ENCODE data around the gene TLL2. TPM values are rescaled to one million over a fixed set of nuclear protein-coding genes. Genes with fewer than 3 reads are reported as not detected.

TLL2 gene
- total and polyA plus RNA-seq, 2 donors, result 0.22 to 0.90 TPM

DNA sequence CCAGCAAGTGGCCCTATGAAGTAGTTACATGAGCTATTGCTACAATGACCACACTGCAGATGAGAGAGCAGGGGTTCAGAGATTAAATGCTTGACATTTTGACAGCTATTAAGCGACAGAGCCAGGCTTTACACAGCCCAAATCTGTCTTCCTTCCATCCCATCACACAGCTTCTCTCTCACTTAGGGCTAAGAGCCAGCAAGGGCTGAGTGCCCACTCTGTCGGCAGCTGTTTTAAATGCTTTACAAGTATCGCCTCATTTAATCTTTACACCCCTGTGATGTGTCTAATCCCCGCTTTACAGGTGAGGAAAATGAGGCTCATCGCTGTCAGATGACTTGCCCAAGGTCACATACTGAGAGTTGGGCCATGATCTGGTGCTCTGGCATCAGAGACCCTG is 139.7 kb downstream of the TLL2 start:
- Histone ChIP-seq H3K27ac (ENCODE audit: low read depth) (no peak overlapping the region), H3K36me3 (ENCODE audit: insufficient read depth) (no peaks in the 10 kb centered on the region), H3K4me3 (ENCODE audit: low read depth, low read length) (no peak overlapping the region), H3K4me1 (ENCODE audit: insufficient read depth) (no peaks in the 10 kb centered on the region)
- WGBS, result 75% methylated on average over 5 of the region's 5 CpGs
- no peak for DNase-seq (ENCODE audit: extremely low spot score)

DNA sequence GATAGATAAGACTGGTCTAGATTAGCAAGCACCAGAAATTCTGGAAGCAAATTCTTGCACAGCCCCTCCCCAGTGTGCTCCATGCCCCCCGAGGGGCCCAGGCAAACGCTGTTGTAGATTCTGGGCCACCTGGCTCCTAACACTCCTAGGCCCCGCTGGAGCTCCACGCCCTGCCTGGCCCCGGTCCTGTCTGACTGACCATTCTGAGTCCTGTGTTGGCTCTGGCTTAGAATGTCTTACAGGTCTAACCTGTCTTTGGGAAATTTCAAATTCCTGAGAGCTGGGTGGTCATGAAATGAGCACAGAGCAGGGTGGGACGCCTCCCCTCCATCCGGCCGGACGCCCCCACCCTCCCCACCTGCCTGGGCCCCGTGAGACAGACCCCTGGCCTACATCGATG is 142.4 kb downstream of the TLL2 start:
- H3K4me3 ChIP-seq (ENCODE audit: low read depth, low read length), result no peak overlapping the region
- no peaks in the 10 kb centered on the region for H3K4me1 ChIP-seq (ENCODE audit: insufficient read depth)
- 84% methylated on average over 11 of the region's 11 CpGs for WGBS
- no peak for DNase-seq (ENCODE audit: extremely low spot score)
- no peak overlapping the region for H3K27ac ChIP-seq (ENCODE audit: low read depth)
- no peaks in the 10 kb centered on the region for H3K36me3 ChIP-seq (ENCODE audit: insufficient read depth)

DNA sequence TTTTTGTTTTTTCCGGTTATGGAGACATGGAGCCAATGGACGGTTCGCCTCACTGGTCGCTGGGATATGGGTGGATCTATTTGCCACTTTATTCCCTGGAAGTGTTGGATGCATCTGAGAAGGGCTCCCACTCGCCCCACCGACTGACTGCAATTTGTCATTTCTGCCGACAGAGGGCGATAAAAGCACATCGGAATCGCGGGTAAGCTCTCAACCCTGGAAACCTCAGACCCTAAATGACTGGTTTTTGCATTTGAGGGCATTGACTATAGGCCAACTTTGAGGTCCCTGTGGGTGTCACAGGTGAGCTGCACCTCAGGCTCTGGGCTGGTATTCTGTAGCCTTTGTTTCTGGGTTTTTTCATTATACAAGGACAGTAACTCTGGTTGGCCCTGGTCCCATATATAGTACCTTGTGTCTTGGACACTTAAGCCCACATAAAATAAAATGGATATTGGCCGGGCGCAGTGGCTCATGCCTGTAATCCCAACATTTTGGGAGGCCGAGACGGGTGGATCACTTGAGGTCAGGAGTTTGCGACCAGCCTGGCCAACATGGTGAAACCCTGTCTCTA is 143.1 kb downstream of the TLL2 start:
- 36% methylated on average over 16 of the region's 16 CpGs for WGBS
- no peaks in the 10 kb centered on the region for H3K4me1 ChIP-seq (ENCODE audit: insufficient read depth)
- no peak overlapping the region for H3K27ac ChIP-seq (ENCODE audit: low read depth)
- no peaks in the 10 kb centered on the region for H3K36me3 ChIP-seq (ENCODE audit: insufficient read depth)
- no peak for DNase-seq (ENCODE audit: extremely low spot score)
- no peak overlapping the region for H3K4me3 ChIP-seq (ENCODE audit: low read depth, low read length)

DNA sequence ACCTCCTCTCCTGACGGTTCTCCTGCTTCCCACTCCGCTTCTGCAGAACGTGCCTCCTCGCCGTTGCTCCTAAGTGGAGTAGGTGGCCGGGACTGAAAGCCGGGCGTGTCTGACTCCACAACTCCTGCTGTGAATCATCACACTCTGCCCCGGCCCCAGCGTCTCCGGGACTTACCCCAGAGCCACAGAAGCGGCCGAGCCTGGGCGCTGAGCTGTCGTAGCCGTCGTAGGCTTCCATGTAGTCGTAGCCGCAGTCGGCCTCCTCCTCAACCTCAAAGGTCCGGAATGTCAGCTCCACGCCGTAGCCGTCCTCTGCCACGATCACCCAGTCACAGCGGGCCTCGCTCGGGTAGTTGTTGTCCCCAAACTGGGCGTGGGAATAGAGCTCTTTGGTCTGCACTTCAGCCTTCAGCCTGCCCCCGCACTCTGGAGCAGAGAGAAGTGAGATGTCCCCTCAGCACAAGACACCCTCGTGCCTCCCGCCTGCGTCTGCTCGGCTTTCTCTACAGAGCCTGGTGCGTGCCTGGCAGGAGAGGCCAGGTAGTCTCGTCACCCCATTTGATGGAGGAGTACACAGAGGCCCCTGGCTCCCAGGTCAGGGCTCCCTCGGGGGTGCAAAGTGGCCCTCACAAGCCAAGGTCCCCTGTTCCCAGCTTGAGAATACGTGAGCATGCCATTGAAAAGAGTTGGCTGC is 143.7 kb downstream of the TLL2 start:
- 89% methylated on average over 38 of the region's 38 CpGs for WGBS
- DNase-seq (ENCODE audit: extremely low spot score), result no peak
- Histone ChIP-seq H3K27ac (ENCODE audit: low read depth) (no peak overlapping the region), H3K4me3 (ENCODE audit: low read depth, low read length) (no peak overlapping the region), H3K36me3 (ENCODE audit: insufficient read depth) (no peaks in the 10 kb centered on the region), H3K4me1 (ENCODE audit: insufficient read depth) (no peaks in the 10 kb centered on the region)

DNA sequence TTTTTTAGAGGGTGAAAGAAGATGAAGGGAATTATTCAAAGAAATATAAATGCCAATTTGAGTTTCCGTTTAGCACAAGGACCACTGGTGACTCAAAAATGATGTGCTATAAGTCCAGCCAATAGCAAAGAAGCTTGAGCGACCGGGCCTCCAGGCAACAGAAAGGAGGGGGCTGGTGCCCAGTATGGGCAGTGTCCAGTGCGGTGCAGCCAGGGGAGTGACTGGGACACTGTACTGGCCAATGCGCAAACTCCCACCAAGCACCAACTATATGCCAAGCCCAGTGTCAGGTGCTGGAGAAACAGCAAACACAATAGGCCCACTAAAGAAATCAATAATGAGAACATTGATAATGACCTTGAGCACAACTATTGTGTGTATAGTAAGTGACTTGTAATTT is 144.8 kb downstream of the TLL2 start:
- H3K27ac ChIP-seq (ENCODE audit: low read depth), result no peak overlapping the region
- whole genome bisulfite sequencing, result 85% methylated on average over 5 of the region's 5 CpGs
- DNase-seq (ENCODE audit: extremely low spot score), result no peak
- H3K4me3 ChIP-seq (ENCODE audit: low read depth, low read length), result no peak overlapping the region
- H3K36me3 ChIP-seq (ENCODE audit: insufficient read depth), result no peaks in the 10 kb centered on the region
- no peaks in the 10 kb centered on the region for H3K4me1 ChIP-seq (ENCODE audit: insufficient read depth)

DNA sequence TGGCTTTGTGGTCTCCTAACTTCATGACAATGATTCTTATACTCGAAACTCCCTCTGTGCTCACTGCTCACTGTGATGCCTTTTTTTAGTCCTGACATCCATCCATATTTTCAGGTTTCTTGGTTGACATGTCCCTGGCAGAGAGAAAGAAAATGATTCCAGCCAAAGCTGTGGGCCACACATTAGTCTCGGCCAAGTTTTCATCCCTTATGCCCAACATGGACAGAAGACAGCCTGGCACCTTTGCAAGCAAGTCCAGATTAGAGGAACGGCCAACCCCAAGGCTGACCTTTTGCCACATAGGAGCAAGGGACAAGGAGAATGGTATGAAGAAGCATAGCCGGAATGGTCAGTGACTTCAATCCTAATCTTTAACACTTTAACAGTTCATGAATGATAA is 146.3 kb downstream of the TLL2 start:
- H3K4me1 ChIP-seq (ENCODE audit: insufficient read depth), result no peaks in the 10 kb centered on the region
- DNase-seq (ENCODE audit: extremely low spot score), result no peak
- WGBS, result 78% methylated on average over 4 of the region's 4 CpGs
- H3K27ac ChIP-seq (ENCODE audit: low read depth), result no peak overlapping the region
- no peaks in the 10 kb centered on the region for H3K36me3 ChIP-seq (ENCODE audit: insufficient read depth)
- H3K4me3 ChIP-seq (ENCODE audit: low read depth, low read length), result no peak overlapping the region

DNA sequence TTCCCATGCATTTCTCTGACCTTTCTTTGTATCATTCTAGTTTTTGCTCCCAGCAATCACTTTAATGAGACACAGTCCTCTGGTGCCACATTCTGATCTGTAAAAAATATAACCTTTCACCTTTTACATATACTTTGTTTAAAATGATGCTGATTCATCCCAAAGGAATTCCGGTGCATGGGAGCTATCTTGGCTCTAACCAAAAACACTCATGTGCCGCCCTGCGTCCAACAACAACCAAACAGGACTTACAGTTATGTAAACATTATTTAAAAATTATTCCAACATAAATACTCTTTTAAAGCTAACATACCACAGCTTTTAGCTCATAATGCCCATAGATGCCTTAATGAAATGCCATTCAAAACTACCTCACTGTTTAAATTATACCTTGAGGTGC is 147.2 kb downstream of the TLL2 start:
- H3K36me3 ChIP-seq (ENCODE audit: insufficient read depth), result no peaks in the 10 kb centered on the region
- DNase-seq (ENCODE audit: extremely low spot score), result no peak
- no peak overlapping the region for H3K27ac ChIP-seq (ENCODE audit: low read depth)
- H3K4me1 ChIP-seq (ENCODE audit: insufficient read depth), result no peaks in the 10 kb centered on the region
- no peak overlapping the region for H3K4me3 ChIP-seq (ENCODE audit: low read depth, low read length)
- WGBS, result 58% methylated on average over 3 of the region's 3 CpGs

DNA sequence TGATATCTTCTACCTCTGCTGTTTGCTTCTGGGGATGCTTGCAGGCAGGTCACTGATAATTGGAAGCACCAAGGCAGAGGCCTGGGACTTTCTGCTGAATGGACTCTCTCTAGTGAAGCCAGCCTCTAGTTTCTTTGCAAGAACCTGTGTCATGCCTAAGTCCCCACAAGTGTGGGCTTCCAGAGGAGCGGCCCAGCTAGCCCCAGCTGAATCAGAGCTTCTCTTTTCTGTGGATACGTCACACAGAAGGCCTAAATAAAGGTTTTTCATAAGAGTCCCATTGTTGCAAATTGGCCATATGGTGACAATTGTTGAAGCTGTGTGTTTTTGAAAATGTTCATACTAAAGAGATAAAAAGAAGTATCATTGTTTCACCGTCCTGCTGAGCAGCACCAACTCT is 148.2 kb downstream of the TLL2 start:
- no peak for DNase-seq (ENCODE audit: extremely low spot score)
- Histone ChIP-seq H3K36me3 (ENCODE audit: insufficient read depth) (no peaks in the 10 kb centered on the region), H3K4me1 (ENCODE audit: insufficient read depth) (no peaks in the 10 kb centered on the region), H3K27ac (ENCODE audit: low read depth) (no peak overlapping the region), H3K4me3 (ENCODE audit: low read depth, low read length) (no peak overlapping the region)
- 92% methylated on average over 3 of the region's 3 CpGs for WGBS

DNA sequence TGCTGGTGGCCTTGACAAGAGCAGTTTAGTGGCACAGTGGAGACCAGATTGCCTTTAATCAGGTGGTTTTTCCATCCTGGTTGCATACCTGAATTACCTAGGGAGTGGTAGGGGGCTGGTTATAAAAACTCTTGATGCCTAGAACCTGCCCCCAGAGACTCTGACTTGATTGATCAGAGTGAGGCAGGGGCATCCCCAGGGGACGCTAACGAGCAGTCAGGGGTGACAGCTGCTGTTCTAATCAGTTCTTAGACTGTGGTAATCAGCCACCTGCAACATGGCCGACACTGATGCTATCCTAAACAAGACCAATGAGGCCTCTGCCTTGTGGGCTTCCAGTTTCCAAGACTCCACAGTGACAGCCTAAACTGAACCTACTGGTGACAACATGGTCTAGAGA is 153.0 kb downstream of the TLL2 start:
- DNase-seq (ENCODE audit: extremely low spot score), result no peak
- Histone ChIP-seq H3K27ac (ENCODE audit: low read depth) (no peak overlapping the region), H3K36me3 (ENCODE audit: insufficient read depth) (no peaks in the 10 kb centered on the region), H3K4me3 (ENCODE audit: low read depth, low read length) (no peak overlapping the region), H3K4me1 (ENCODE audit: insufficient read depth) (no peaks in the 10 kb centered on the region)
- 74% methylated on average over 3 of the region's 3 CpGs for WGBS

DNA sequence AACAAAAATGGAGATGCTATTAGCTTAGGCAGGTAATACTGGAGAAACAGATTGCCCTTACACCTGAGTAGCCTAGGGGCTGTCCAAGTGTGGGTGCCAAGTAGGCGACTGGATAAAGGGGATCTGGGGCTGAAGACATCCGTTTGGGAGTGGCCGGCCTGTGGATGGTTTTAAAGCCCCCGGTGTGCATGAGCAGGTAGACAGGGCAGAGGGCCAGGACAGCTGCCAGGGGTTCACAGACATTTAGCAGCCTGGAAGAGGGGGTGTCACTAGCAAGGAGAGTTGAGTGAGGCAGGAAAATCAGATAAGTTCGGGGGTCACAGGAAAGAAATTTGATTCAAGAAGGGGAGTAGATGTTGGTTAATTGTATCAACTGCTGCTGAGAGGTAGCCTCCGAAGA is 153.4 kb downstream of the TLL2 start:
- Histone ChIP-seq H3K4me1 (ENCODE audit: insufficient read depth) (no peaks in the 10 kb centered on the region), H3K27ac (ENCODE audit: low read depth) (no peak overlapping the region), H3K4me3 (ENCODE audit: low read depth, low read length) (no peak overlapping the region), H3K36me3 (ENCODE audit: insufficient read depth) (no peaks in the 10 kb centered on the region)
- 92% methylated on average over 6 of the region's 6 CpGs for WGBS
- no peak for DNase-seq (ENCODE audit: extremely low spot score)

DNA sequence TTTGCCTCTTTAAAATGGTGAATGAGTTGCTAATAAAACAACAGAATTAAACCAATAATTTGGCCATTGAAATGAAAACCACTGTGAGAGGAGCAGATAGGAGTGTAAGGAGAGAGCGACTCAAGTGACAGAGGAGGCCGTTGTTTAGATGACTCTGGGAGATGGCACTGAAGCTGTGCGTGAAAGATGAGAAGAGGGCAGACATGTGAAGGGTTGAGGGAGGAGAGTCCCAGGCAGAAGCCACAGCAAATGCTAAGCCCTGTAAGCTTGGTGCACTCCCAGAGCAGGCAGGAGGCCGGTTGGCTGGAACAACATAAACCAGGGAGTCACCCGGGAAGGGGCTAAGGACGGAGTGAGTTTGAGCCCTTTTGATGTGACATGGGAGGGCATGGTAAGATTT is 154.1 kb downstream of the TLL2 start:
- Histone ChIP-seq H3K4me1 (ENCODE audit: insufficient read depth) (no peaks in the 10 kb centered on the region), H3K36me3 (ENCODE audit: insufficient read depth) (no peaks in the 10 kb centered on the region), H3K4me3 (ENCODE audit: low read depth, low read length) (no peak overlapping the region), H3K27ac (ENCODE audit: low read depth) (no peak overlapping the region)
- WGBS, result 66% methylated on average over 6 of the region's 6 CpGs
- DNase-seq (ENCODE audit: extremely low spot score), result no peak

DNA sequence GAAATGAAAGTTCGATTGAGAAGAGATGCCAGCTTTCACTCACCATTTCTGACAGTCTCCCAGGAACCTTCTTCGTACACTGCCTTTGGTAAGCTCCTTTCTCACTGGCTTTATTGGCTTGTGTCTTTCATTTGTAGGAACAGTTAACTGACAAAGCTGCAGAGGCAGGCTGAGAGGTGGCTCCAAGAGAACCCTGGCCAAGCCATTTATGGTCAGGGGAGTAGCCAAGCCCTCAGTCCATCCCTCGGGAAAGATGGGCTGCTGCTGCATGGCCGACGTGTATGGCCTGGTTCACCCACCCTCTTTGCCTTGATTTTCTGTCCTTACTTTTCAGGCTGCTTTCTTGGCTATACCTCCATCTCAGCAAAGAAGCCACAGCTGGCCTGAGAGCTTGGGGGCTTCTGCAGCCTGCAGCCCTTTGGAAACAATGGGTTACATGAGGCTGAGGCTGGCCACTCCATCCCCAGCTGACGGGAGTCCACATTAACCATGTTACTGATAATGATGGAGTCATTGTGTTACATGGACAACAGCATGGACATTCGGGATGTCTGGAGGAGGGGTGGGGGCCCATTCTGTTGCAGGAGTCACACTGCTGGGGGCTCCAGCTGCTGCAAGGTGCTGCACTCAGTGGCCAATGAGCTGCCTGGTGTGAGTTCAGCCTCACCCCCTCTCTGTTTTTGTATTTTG is 154.7 kb downstream of the TLL2 start, which contains the start of gene OPALIN:
OPALIN (minus strand) TSS at position 152 of the 690 bp plus-strand sequence; CDS start at position 46, 106 bp downstream.
- 69% methylated on average over 7 of the region's 7 CpGs for WGBS
- no peak within 1 kb of the TSS for H3K4me3 ChIP-seq (ENCODE audit: low read depth, low read length)
- no peak for DNase-seq (ENCODE audit: extremely low spot score)
- H3K4me1 ChIP-seq (ENCODE audit: insufficient read depth), result no peaks in the 10 kb centered on the region
- no peaks in the 10 kb centered on the region for H3K36me3 ChIP-seq (ENCODE audit: insufficient read depth)
- H3K27ac ChIP-seq (ENCODE audit: low read depth), result no peak within 1 kb of the TSS

DNA sequence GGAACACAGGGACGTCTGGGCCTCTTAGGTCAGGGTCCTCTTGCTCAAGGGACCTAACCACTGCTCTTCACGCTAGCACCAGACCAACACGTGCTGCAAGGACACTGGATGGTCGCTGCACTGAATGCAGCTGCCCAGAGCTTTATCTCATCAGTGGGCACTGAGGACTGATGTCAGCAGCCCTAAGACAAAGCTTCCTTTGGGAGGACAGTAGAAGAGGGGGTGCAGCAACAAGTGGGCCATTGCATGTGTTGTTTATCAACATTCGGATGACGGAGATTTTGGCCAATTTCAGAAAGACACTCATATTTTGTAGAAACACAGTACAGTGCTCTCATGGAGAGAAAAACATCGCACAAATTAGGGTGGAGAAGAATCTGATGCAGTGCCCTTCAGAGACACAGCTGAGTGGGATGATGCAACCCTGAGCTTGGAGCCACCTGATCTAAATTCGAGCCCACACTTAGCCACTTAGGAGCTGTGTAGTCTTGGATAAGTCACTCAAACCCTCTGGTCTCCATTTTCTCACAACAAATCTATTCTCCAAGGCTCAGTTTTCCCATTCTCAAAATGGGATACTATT is 156.6 kb downstream of the TLL2 start:
- Histone ChIP-seq H3K36me3 (ENCODE audit: insufficient read depth) (no peaks in the 10 kb centered on the region), H3K4me1 (ENCODE audit: insufficient read depth) (no peaks in the 10 kb centered on the region), H3K4me3 (ENCODE audit: low read depth, low read length) (no peak overlapping the region), H3K27ac (ENCODE audit: low read depth) (no peak overlapping the region)
- WGBS, result 81% methylated on average over 8 of the region's 8 CpGs
- DNase-seq (ENCODE audit: extremely low spot score), result no peak

DNA sequence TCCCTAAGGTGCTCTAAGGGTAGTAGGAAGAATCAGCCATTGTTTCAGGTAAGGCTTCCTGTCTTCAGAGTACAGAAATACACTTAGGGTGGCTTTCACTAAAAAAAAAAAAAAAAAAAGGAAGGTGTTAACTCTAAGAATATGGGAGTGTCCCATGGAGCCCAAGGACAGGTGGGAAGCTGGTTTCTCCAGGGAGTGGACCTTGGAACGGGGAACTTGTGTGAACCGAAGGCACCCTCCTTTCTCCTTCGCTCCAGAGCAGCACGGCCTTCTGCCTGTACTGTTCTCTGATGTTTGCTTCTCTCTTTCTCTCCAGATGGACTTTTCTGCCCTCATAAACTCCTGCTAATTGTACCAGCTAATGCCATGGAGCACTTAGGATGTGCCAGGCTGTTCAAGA is 161.1 kb downstream of the TLL2 start:
- 68% methylated on average over 4 of the region's 4 CpGs for WGBS
- Histone ChIP-seq H3K36me3 (ENCODE audit: insufficient read depth) (no peaks in the 10 kb centered on the region), H3K4me3 (ENCODE audit: low read depth, low read length) (no peak overlapping the region), H3K27ac (ENCODE audit: low read depth) (no peak overlapping the region), H3K4me1 (ENCODE audit: insufficient read depth) (no peaks in the 10 kb centered on the region)
- no peak for DNase-seq (ENCODE audit: extremely low spot score)
